ENCODE measurements around the gene GGT5.

Gene GGT5

DNA sequence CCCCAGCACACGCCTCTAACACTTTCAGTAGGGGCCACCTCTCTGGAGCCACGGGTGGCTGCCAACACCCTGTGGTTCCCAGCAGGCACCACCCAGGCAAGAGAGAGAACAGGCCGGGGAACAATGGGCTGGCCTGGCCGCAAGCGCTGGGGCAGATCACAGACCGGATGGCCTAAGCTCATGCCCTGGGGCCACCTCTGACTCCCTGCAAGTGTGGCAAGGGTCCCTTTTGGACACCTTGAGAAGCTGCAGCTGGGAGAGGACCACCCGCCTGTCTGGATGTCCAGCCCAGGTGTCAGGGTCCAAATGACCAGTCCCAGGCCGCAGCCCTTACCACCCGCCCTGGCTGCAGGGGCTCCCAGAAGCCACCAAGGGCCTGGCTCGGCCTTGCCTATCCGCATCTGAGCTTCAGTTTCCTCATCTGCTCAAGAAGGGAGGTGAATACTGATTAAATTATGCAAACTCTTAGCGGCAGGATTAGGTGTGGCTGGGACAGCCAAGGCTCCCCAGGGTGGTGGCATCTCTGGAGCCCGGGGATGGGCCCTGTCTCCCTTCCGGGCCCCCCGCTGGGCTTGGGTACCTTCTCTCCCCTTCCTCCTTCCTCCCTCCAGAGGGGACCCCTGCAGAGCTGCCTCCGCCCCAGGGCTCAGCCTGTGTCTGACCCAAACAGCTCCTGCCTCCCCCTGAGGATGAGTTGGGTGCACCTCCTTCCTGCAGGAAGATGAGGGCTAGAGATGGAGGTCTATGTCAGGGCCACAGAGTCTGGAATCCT, 64.4 kb downstream of the GGT5 start:
- TF ChIP-seq, protein P1, sequence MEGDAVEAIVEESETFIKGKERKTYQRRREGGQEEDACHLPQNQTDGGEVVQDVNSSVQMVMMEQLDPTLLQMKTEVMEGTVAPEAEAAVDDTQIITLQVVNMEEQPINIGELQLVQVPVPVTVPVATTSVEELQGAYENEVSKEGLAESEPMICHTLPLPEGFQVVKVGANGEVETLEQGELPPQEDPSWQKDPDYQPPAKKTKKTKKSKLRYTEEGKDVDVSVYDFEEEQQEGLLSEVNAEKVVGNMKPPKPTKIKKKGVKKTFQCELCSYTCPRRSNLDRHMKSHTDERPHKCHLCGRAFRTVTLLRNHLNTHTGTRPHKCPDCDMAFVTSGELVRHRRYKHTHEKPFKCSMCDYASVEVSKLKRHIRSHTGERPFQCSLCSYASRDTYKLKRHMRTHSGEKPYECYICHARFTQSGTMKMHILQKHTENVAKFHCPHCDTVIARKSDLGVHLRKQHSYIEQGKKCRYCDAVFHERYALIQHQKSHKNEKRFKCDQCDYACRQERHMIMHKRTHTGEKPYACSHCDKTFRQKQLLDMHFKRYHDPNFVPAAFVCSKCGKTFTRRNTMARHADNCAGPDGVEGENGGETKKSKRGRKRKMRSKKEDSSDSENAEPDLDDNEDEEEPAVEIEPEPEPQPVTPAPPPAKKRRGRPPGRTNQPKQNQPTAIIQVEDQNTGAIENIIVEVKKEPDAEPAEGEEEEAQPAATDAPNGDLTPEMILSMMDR (IDR thresholded peaks at IDR 0.05): no peak

GRCh38 chr22:24179478-24180210, 65.2 kb downstream of the GGT5 start:
- TF ChIP-seq, protein P1 (IDR thresholded peaks at IDR 0.05): no peak

DNA sequence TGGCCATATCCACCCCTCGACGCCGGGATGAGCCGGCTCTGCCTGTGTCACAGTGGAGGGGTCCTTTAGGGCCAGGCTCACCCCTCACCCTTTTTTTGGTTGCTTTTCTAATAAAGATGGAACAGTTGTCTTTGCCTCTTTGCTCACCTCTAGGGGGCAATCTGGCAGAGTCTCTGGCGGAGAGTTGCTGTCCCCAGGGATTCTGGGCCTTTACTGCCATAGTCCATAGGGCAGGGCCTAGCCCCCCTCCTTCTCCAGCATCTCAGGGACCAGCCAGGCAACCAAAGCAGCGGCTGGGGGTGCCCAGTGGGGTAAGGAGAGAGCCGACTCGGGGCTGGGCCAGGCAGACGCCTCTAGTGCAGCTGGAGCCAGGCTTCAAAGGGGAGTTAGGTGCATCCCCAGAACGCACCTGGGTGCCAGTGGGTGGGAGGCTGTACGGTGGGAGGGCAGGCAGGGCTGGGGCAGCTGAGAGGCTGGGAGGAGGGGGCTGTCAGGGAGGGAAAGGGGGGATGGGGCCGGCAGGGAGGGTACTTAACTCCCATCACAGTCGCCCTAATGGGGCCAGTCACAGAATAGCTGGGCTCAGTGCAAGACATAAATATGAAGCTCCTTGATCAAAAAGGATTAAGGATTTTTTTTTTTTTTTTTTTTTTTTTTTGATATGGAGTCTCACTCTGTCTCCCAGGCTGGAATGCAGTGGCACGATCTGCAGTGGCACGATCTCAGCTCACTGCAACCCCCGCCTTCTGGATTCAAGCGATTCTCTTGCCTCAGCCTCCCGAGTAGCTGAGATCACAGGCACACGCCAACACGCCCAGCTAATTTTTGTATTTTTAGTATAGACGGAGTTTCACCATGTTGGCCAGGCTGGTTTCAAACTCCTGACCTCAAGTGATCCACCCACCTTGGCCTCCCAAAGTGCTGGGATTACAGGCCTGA, 66.1 kb downstream of the GGT5 start:
- TF ChIP-seq, protein P1 (IDR thresholded peaks at IDR 0.05): peak; percentile 42

DNA sequence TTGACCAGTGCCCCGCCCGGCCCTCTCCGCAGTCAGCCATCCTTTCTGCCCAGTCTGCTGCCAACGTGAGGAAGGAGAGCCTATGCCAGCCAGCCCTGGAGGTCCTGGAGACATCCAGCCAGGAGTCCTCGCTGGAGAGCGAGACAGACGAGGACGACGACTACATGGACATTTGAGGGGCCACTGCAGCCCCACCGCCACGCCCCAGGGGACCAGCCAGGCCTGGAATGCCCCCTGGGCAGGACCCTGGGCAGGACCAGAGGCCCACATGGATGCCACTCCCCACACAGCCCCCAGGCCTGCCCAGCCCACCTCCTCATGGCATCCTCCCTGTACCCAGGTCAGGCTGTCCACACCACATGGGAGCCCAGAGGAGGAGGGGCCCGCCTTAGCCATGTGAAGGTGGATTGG, 66.9 kb downstream of the GGT5 start:
- TF ChIP-seq, protein P1 (IDR thresholded peaks at IDR 0.05): no peak

GRCh38 chr22:24177456-24177855, 67.4 kb downstream of the GGT5 start:
- TF ChIP-seq, protein P1 (IDR thresholded peaks at IDR 0.05): no peak

DNA sequence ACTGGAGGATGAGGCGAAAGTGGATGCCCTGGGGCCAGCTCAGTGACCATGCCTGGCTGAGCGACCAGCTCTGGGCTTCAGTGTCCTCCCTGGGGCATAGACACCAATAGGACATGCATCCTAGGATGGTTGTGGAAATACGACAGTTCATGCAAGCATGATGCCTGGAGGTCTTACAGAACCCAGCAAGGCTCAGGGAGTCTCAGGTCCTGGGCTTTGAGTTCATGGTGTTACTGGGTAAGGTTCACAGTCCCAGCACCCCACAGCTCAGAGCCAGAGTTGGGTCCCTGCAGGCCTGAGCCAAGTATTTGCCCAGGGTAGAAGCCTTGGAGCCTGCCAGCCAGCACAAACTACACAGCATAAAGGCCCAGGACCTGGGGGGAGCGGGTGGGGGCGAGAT, 67.8 kb downstream of the GGT5 start:
- TF ChIP-seq, protein P1 (IDR thresholded peaks at IDR 0.05): no peak

DNA sequence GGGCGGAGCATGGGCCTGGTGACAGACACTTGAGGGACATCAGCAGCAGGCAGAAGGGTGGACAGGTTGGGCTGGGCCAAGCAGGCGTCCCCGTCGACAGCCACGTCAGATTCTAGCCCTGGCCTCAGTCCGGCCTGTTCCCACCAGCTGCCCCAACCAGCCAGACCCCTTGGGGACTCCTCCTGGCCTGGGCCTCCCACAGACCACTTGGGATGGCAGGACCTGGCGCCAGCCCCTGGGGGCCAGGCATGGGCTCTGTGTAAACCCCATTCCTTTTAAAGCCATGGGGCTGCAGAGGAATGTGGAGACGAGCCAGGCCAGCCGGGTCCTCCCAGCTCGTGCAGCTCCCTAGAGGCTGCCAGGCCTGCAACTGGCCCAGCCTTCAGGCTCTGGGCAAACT, 68.3 kb downstream of the GGT5 start:
- TF ChIP-seq, protein P1 (IDR thresholded peaks at IDR 0.05): no peak
